WERI-Rb-1 (cell line): ENCODE data around the gene NFKB2.

Experiments used
- DNase-seq: peaks from one replicate; pipeline ENCODE4 v3.0.0-alpha.2; 2020
- H3K27ac ChIP-seq: fragments of 250-450 bp; sonication (Bioruptor Pico); 2 replicates; pipeline ENCODE4 v1.5.1; 2020; ENCODE audit warnings: mild to moderate bottlenecking, moderate library complexity
- H3K27me3 ChIP-seq: fragments of 250-450 bp; sonication (Bioruptor Pico); 2 replicates; pipeline ENCODE4 v1.5.1; 2021; ENCODE audit warnings: mild to moderate bottlenecking, low read depth, moderate library complexity; ENCODE audit not compliant: insufficient read depth, severe bottlenecking
- H3K36me3 ChIP-seq: fragments of 250-450 bp; sonication (Bioruptor Pico); 2 replicates; pipeline ENCODE4 v1.5.1; 2020; ENCODE audit warnings: mild to moderate bottlenecking, moderate library complexity
- H3K4me3 ChIP-seq: 2 replicates; pipeline ENCODE4 v1.5.1; 2011; ENCODE audit warnings: low read depth, mild to moderate bottlenecking, control low read depth, low read length
- H3K9me3 ChIP-seq: fragments of 250-450 bp; sonication (Bioruptor Pico); 2 replicates; pipeline ENCODE4 v1.5.1; 2021; ENCODE audit warnings: mild to moderate bottlenecking, moderate library complexity; ENCODE audit not compliant: severe bottlenecking
- TF ChIP-seq, protein P1 (sequence below): IDR thresholded peaks from 2 replicates; pipeline ENCODE4 v1.5.1; 2011; ENCODE audit warnings: low read depth, mild to moderate bottlenecking, control low read depth, inconsistent platforms, low read length

The NFKB2 gene

GRCh38 chr10:102432162-102432950 is 36.9 kb downstream of the NFKB2 start, which contains the start of gene CUEDC2:
TSS of gene CUEDC2 (minus strand) at chr10:102432574. CDS start at chr10:102425188, 7,386 bp downstream.
- Histone ChIP-seq H3K36me3 (peaks cover 8% of the 10 kb centered on the region), H3K4me3 (peak within 1 kb of the TSS; percentile 96), H3K27me3 (no peaks in the 10 kb centered on the region), H3K27ac (peak within 1 kb of the TSS; percentile 92), H3K9me3 (no peaks in the 10 kb centered on the region)
- DNase-seq = peak; percentile 97
- TF ChIP-seq, protein P1, sequence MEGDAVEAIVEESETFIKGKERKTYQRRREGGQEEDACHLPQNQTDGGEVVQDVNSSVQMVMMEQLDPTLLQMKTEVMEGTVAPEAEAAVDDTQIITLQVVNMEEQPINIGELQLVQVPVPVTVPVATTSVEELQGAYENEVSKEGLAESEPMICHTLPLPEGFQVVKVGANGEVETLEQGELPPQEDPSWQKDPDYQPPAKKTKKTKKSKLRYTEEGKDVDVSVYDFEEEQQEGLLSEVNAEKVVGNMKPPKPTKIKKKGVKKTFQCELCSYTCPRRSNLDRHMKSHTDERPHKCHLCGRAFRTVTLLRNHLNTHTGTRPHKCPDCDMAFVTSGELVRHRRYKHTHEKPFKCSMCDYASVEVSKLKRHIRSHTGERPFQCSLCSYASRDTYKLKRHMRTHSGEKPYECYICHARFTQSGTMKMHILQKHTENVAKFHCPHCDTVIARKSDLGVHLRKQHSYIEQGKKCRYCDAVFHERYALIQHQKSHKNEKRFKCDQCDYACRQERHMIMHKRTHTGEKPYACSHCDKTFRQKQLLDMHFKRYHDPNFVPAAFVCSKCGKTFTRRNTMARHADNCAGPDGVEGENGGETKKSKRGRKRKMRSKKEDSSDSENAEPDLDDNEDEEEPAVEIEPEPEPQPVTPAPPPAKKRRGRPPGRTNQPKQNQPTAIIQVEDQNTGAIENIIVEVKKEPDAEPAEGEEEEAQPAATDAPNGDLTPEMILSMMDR = no peak

DNA sequence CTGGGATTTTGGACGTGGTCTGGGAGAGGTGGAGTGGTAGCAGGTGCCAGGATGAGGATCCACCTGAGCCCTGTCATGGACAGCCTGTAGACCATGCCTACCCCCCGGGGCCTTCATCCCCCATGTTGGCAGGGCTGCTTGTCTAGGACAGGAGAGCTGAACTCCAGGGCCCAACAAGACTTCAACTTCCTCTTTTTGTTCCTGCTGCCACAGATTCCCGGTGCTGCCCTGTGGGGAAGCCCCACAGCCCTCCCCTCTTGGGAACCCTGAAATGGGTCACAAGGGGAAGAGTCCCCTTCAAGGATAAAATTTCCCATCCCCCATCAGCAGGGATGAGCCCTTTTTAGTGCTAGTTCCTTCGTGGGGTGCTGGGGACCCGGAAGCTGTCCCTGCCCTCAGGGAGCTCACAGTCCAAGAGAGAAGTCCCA is 38.1 kb downstream of the NFKB2 start:
- no peaks in the 10 kb centered on the region for H3K27me3 ChIP-seq
- no peak overlapping the region for H3K27ac ChIP-seq
- DNase-seq = no peak
- peaks cover 8% of the 10 kb centered on the region for H3K36me3 ChIP-seq
- no peaks in the 10 kb centered on the region for H3K9me3 ChIP-seq
- H3K4me3 ChIP-seq = no peak overlapping the region
- TF ChIP-seq, protein P1 = no peak

DNA sequence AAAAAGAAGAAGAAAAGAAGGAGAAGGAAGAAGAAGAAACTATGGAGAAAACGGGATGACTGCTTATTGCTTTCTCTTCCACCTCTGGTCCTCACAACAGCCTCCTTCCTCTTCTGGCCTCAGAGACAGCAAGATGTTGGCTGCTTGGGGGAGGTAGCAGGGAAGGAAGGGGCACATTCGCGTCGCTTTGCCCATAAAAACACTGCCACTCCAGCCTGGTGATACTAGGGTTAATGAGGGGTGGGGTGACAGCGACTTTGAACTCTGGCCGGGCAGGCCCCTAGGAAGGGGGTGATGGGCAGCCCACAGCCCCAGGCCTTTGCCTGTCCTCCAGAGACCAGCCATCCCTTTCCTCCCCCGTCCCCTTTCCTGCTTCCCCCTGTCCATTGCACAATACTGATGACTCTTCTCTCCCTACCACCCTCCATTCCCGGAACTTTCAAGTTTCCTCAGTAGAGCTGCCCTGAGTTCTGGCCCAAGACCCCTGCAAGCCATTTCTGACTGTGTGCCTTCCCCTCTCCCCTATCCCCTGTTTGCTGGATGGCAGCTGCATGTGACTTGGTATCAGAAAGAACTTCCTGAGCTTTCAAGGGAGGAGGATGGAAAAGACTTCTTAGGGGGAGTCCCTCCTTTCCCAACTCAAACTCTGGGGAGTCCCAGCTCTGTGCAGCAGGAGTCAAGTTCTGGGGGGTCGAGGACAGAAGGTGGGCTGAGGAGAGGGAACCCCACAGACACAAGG is 39.1 kb downstream of the NFKB2 start:
- H3K36me3 ChIP-seq = peaks cover 8% of the 10 kb centered on the region
- no peak overlapping the region for H3K4me3 ChIP-seq
- TF ChIP-seq, protein P1 = no peak
- no peak for DNase-seq
- H3K27me3 ChIP-seq = no peaks in the 10 kb centered on the region
- H3K27ac ChIP-seq = no peak overlapping the region
- H3K9me3 ChIP-seq = no peaks in the 10 kb centered on the region

DNA sequence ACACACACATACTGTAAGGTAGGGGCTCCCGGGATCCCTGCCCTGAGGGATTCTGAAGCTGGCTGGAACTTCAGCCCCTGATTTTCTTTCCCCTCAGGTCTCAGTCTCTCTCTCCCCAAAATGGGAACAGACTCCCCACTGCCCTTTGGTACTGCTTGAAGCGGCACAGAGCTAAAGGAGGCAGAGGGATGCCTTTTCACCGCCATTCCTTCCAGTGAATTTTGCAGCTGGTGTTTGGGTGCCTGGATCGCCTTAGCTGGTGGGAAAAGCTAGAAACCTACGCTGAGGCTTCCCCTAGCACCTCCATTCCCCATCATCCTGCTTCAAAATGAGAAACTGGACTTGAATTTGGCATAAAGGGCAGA is 39.6 kb downstream of the NFKB2 start:
- peaks cover 8% of the 10 kb centered on the region for H3K36me3 ChIP-seq
- TF ChIP-seq, protein P1 = no peak
- no peak for DNase-seq
- no peak overlapping the region for H3K4me3 ChIP-seq
- H3K27ac ChIP-seq = no peak overlapping the region
- no peaks in the 10 kb centered on the region for H3K9me3 ChIP-seq
- H3K27me3 ChIP-seq = no peaks in the 10 kb centered on the region

DNA sequence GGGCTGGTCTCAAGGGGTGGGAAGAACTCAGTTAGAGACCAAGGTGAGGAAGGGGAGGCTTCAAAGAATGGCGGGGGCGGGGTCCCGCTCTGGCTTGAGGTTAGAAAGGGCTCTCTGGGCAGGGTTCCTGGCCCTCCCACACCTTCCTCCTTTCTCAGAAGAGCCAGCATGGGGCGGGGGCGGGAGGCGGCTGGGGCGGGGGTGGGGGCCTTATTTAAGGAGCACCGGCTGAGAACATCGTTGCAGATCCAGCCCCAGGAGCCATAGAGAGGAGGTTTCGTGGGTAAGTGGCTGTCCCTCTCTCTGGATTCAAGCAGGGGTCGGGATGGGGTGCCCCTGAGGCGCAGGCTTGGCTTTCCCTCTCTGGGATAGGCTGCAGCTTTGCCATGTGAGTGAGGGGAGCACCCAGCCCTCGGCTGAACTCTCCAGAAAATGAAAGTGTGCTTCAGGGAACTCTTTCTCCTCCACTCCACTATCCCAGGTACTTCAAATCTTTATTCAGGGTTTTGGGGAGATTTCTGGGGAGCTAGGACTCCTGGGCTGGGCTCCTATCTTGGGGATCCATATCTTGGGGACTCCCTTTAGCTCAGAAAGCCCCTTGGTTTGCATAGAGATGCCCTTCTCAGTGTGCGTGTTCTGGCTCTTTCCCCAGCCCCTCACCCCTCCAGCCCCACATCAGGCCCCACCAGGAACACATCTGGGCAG is 40.2 kb downstream of the NFKB2 start:
- Histone ChIP-seq H3K36me3 (peaks cover 7% of the 10 kb centered on the region), H3K27ac (no peak overlapping the region), H3K27me3 (no peaks in the 10 kb centered on the region), H3K9me3 (no peaks in the 10 kb centered on the region), H3K4me3 (no peak overlapping the region)
- no peak for DNase-seq
- TF ChIP-seq, protein P1 = no peak
